PC-9 (cell line): ENCODE results near the gene SYCE3.

Experiments used
- EZH2 ChIP-seq: fragments of 200-600 bp; sonication (generic); IDR thresholded peaks from 2 replicates; pipeline ENCODE4 v1.8.0; 2017; ENCODE audit warnings: antibody characterized with exemption, low read depth
- TF ChIP-seq, protein P1 (sequence below): fragments of 200-600 bp; sonication (generic); conservative IDR thresholded peaks from 2 replicates; pipeline ENCODE4 v1.6.1; 2017; ENCODE audit warnings: mixed run types, antibody characterized with exemption, mild to moderate bottlenecking, moderate library complexity

GRCh38 chr22:50611341-50612060 lies 48.8 kb upstream of the SYCE3 start:
- TF ChIP-seq, protein P1, sequence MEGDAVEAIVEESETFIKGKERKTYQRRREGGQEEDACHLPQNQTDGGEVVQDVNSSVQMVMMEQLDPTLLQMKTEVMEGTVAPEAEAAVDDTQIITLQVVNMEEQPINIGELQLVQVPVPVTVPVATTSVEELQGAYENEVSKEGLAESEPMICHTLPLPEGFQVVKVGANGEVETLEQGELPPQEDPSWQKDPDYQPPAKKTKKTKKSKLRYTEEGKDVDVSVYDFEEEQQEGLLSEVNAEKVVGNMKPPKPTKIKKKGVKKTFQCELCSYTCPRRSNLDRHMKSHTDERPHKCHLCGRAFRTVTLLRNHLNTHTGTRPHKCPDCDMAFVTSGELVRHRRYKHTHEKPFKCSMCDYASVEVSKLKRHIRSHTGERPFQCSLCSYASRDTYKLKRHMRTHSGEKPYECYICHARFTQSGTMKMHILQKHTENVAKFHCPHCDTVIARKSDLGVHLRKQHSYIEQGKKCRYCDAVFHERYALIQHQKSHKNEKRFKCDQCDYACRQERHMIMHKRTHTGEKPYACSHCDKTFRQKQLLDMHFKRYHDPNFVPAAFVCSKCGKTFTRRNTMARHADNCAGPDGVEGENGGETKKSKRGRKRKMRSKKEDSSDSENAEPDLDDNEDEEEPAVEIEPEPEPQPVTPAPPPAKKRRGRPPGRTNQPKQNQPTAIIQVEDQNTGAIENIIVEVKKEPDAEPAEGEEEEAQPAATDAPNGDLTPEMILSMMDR: no peak
- TF ChIP-seq EZH2: no peak
